Fibroblast of the conjunctiva (primary cell): ENCODE results near the gene TRERF1.
A peak's percentile ranks its signal among the peaks of the same experiment; 100 is the strongest.

Source experiments
- DNase-seq: peaks from one replicate; pipeline ENCODE4 v3.0.0-alpha.2; 2010; ENCODE audit warnings: low read depth

TRERF1 gene

DNA sequence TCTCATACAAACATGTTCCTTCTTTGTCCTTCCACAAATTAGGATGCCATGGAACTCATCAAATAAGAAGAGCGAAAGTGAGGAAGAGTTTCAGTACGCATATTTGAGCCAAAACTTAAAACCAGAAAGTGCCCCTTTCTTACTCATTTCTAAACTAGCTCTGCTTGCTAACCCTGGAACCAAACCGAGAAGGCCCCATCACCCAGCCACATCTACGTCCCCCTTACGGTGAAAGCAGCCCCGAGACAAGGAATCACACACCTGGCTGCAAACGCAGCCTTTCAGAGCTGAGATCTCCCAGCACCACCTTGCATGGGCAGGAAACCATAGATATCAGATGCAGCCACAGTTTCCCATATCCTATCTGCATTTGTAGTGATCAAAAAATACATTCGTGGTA, 28.5 kb downstream of the TRERF1 start:
- no peak for DNase-seq

DNA sequence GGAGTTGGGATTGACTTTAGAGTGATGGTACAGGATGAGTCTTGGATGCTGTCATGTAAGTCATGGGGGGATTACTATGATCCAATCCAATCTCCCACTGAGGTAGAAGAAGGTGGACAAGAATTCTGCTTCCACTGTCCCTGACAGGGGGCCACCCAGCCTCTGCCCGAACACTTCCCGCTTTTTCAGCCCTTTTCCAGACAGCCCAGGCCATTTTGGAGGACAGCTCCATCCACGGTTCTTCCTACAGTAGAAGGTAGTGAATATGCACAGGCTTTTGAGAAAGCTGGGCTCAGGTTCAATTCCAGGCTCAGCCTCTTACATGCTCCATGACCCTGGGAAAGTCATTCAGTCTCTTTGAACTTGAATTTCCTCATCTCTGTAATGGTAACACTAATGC, 31.0 kb downstream of the TRERF1 start:
- no peak for DNase-seq

DNA sequence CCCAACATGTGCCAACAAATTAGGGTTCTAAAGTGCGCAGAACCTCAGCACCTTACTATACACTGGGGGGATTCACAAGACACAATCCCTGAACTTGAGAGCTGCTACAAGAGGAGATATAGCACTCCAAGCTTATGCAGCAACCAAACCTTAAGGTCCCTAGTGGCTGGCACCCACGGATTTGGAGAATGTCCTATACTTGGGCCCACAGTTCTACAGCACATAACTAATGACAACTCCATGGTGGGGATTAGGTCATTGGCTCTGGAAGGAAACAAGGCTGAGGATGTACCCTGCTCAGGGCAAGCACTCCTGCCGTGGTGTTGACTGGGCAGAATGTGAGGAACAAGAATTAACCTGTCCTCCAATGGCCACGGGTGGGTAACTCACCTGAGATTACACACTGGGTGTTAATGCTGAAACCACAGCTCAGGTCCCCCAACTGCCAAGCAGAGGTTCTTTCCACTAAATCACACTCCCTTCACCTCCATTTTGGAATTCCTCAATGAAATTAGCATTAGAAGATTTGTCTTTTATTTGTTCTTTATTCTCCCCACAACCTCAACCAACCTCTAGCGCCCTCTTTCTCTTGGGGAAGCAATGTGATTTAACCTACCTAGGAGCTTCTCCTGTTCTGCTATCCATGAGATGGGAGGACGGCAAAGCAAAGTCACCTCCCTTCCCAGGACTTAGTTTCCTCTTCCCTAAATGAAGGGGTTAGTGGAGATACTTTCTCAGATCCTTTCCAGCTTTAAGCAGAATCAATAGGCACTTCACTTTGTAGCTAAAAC, 32.0 kb downstream of the TRERF1 start:
- DNase-seq, result no peak

DNA sequence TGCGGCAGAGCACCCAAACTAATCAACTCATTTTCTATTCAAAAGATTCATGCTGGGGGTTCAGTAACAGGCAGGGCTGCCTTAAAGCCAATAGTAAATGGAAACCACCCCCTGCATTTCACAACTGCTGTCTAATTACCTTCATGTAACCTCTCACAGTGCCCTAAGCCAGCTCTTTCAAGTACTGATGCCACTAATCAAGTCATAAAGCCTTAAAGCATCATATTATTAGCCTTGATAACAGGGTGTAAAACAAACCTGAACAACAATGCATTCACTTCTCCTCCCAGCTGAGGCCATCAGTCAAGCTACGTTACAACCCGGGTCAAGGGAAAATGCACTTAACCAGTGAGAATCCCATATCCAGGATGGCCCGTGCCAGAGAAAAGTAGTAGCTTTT, 33.0 kb downstream of the TRERF1 start:
- no peak for DNase-seq

DNA sequence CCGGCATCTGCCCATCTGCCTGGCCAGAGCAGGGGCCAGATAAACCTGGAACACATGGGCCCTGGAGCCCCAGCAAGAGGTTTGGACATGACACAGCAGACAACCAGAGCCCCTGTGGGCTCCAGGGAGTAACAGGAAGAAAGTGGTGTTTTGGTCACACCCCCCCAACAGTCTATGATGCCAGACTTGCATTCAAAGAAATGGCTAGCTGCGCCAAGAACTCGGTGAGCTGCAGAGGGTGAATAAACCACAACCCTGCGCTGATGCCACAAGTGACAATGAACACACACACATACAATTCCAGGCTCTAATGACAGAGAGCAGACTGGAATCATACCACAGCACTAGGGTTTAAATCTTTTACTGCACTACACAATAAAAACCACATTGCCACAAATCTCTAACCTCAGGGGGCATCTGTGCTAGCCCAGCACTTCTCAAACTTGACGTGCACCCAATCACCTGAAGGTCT, 34.0 kb downstream of the TRERF1 start:
- DNase-seq, result no peak

DNA sequence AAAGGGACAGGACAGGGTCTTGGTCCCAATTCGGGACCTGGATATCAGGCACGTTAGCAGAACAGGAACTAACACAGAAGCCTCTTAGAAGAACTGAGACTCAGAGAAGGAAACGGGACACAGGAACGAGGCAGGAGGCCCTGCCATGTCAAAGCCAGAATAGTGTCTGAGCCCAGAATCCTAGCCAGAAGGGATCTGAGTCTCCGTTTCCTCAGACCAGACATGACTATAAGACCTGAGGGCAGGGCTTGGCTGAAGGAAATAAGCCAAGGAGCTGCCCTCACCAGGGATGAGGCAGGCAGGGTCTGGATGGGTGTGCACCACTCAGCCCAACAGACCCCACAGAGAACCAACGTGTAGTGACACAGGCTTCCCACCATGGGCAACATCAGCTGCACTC, 40.3 kb downstream of the TRERF1 start:
- no peak for DNase-seq

DNA sequence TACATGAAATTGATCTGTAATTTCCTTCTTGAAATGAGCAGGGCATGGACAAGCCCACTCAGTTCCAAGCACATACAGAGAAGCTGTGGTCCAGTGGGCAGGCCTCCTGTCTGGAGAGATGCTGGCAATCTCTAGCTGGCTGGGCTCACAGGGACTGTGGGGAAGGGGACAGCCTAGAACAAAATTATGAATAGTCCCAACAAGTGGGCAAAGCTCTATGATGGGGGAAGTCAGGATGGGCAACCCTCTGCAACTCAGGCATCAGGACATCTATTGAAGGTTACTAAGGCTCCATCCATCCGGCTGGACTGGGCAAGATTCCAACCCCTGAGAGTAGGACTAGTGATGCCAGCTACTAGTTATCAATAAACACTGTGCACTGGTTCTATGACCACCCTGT, 40.9 kb downstream of the TRERF1 start:
- DNase-seq, result no peak

DNA sequence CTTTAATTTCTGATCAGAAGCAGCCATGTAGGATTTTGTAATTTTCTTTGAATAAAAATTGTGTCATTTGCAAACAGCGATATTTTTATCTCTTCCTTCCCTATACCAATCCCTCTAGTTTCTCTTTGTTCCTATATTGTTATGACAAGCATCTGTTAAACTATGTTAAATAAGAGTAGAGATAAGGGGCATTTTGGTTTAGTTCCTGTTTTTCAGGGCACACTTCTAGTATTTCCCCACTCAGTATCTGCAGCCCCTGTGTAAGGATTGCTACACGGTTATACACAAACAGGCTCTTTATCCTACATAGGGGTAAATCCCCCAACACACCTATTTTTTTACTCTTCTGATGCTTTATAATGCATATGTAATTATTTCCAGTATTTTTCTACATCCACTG, 42.1 kb downstream of the TRERF1 start:
- DNase-seq, result no peak

DNA sequence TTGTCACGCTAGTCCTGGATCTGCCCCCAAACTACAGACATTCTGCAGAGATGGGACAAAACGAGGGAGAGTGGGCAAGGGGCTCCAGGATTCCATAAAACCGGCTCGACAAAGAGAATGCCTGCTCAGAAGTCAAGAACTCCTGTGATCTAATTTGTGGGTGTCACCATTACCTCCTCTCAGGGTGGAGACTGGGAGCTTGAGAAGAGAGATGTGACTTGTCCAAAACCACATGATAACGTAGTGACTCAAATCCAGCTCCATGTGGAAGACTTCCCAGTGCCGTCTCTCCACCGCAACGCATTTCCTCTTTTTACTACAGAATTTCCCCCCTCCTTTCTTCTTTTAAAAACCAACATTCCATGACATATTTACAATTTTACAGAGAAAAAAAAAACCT, 44.3 kb downstream of the TRERF1 start:
- DNase-seq, result no peak

DNA sequence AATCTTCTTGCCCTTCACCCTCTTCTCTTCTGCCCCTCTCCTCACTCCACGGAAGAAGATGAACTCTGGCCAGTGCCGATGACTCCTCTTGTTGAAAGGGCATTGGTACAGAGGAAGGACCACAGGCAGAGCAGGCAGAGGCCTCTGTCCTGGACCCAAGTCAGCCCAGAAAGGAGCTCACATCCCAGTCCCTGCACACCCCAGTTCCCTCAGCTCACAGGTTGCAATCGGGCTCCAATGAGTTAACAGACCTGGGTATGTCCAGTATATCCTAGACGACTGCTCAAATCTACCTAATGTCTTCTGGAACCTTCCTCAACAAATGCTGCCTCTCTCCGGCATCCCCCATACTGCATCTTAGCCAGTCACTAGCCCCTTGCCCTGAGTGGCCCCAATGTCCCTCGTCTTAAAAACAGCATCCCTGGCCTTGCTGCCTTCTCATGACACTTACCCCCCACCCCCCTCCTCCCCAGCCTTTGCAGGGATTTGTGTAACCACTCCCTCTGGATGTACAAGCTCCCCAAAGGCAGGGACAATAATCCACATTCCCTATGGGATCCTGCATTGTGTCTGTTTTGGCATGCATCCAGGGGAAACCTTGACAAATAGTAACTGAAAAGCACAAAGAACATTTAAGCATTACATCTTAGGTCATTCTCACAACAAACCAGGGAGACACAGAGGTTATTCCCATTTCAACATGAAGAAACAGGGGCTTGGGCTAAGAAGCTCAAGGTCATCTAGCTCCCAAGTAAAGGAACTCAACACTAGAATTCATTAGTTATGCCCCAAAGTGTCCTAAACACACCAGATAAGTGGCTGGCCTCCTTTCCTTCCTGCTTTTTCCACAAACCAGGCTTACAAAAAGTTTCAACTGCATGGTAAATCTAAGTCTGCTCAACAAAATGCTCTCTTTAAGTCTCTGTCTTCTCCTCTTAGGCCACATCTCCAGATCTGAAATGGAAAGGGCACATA, 45.1 kb downstream of the TRERF1 start:
- no peak for DNase-seq

DNA sequence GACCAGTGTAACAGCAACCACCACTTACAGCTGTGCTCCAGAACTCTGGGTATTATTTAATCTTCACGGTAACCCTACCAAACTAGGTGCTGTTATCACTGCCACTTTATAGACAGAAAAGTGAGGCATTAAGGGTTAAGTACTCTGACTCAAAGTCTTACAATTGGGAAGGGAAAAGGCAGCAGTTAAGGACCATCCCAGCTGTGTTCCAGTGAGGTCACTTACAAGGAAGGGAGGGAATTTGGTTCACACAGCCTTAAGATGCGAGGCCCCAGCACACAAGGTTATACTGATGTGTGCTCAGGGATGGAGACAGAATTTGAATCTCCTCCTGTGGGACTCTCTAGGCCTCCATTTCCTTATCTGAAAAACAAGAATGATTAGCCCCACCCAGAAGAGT, 46.7 kb downstream of the TRERF1 start:
- DNase-seq, result peak; percentile 22

DNA sequence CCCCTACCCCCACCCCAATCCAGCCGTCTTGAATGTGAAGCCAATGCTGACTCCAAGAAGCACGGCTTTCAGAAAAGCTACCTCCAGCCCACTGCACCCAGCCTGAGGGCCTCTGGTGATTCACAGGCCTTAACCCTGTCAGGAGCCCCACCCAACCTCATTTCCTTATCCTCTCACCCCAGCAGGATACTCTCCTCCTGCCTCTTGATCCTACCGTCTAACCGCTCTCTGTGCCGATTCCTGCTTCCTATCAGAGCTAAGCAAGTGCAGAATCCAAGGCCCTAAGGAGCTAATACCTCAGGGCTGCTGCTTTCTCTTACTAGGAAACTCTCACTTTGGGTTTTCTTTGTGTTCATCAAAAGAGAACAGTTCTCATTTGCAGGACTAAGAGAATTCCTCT, 47.2 kb downstream of the TRERF1 start:
- peak; percentile 47 for DNase-seq

DNA sequence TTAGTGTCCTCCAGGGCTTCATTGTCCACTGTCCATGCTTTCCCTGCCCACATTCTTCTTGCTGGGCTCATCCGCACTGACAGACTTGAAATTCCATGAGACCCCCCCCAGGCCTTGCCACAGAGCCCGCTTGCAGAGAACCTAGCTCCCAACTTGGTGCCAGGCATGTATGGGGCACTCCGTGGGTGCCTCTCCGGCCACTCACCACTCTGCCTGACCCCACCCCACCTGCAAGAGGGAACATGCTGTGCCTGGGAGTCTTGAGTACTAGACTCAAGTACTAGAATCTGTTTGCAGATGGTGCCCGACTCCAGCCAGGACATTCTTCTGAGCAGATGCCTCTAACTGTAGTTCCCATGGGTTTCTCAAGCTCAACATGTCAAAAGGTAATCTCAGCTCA, 47.9 kb downstream of the TRERF1 start:
- no peak for DNase-seq

DNA sequence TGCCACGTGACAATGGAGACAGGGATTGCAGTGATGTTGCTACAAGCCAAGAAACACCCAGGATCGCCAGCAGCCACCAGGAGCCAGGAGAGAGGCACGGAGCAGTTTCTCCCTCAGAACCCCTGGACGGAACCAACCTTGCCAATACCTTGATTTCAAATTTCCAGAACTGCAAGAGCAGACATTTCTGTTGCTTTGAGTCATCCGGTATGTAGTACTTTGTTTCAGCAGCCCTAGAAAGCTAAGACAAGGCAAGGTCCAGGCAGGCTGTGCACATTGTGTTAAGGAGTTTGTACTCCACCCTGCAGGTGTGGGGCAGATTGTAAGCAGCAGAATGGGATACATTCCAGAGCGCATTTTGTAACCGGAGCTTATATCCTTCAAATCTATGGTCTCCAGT, 48.3 kb downstream of the TRERF1 start:
- DNase-seq, result no peak

DNA sequence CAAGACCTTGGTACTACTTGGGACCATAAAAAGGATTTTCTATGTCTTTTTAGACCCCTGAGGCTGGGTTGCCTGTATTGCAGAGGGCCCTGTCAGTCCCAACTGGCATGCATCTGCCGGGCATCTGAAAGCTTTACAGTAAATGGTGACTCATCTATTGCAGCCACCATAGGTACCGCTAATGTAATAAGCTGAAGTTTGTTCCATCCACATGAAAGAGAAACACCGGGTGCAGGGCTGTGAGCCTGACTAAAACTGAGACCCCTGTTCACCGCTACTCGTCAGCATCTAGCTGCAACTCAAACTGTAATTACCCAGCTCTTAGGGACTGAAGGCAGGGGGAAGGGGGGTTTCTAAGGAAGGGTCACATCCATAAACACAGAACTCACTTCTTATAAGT, 49.5 kb downstream of the TRERF1 start:
- DNase-seq, result no peak

DNA sequence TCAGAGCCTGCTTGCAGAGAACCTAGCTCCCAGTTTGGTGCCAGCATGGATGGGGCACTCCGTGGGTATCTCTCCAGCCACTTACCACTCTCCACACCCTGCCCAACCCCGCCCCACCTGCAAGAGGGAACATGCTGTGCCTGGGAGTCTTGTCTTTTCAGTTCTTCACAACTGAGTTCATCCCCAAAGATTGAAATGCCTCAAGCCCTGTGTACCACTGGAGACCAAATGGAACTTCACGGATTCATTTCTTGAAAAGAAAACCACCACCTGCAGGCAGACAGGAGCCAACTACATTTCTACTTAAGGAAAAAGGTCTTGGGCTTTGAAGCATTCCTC, 50.1 kb downstream of the TRERF1 start:
- no peak for DNase-seq

DNA sequence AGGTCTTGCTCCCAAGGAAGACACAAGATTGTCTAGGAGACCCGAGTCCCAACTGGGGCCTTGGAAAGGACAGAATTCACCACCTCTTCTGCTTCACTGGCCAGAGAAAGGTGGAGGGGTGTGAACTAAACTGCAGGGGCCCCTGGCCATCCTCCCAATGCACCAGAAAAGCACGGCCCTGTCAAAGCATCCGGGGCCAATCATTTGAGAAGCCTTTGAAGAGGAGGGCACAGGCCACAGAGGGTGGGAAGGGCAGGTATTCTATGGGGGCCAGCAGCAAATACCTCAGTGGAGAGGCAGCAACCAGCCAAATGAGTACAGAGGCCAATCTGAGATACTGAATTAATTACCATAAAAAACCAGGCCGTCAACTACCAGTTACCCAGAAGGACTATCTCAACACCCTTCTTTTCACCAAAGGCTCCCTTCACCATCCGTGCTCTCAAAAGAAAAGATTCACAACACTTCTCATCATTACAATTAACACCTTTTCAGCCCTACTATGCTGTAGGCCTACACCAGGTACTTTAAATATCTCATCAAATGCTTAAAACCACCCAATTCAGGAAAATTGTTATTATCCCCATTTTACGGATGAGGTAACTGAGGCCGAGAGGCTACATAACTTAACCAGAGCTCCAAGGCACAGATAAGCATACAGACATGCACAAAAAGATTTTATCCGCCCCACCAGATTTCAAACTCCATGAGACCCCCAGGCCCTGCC, 50.7 kb downstream of the TRERF1 start:
- DNase-seq, result no peak

DNA sequence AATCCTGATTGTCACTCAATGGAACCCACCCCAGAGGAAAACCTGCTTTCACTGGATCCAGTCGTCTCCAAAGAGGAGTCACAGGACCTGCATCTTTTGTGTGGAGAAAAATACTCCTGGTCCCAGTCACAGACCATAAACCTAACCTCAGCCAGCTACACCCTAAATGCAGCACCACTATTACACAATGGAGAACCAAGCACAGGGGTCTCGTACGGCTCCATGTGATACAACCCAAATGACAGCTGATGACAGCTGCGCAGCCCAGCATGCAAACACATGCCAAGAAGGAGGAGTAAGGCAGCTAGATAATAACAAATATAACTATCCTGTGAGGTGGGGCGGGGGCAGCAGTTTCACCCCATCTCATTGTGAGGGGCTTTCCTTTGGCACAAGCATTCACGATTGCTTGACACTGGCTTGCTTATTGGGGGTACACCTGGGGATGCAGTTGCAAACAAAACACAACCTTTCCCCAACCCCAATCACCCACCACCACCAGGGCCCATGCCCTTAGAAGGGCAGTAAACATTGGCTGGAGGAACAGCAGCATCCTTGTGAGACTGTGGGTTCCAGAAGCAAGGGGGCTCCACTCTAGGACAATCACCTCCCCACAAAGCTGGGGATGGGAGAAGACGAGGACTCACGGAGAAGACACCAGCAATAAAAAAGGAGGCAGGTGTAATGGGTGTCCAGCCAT, 51.5 kb downstream of the TRERF1 start:
- DNase-seq, result no peak

DNA sequence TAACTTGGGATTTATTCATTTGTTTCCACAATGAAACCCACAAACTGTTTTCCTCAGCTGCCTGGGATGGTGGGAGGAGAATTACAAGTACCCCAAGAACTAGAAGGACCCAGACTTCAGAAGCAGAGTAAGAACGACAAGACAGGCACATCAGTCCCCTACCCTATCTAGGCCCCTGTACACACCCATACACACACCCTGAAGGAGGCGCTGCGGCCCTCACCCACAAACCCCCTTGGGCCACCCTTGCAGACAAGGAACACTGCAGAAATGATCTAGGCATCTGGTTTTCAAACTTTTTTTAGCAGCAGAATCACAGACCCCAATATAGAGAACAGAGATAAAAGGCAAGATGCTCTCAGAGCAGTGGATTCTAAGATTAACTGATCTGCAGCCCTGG, 55.0 kb downstream of the TRERF1 start:
- DNase-seq, result no peak

DNA sequence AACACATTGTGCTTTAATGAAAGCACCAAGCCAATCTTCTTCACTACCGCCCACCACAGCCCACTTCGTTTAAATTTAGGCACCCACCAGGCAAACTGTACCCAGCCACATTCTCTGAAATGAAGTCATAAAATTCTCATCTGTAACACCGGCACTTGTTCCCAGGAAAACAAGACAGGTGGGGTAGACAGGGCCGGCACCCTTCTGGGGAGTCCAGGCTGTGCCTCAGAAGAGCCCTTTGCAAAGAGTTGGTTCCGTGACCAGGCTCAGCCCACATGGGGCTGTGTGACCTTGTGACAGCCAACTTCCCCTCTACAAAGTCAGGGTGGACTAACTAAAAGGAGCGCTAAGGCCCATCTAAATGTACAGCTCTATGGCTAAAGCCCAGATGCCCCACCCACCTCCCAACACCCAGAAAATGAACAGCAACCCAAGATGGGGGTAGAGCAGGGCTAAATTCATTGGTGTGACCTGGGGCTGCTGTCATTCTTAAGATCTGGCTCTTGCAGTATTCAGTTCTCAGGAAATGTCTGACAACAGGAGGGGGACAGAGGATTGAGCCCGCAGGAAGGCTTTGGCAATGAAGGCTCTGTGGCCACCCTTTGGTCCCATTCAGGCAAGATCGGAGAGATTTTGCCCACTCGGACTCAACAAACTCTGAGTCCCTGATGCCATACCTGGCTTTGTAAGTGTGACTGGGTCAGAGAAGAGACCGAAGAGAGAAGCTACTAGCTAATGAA, 56.7 kb downstream of the TRERF1 start:
- no peak for DNase-seq

DNA sequence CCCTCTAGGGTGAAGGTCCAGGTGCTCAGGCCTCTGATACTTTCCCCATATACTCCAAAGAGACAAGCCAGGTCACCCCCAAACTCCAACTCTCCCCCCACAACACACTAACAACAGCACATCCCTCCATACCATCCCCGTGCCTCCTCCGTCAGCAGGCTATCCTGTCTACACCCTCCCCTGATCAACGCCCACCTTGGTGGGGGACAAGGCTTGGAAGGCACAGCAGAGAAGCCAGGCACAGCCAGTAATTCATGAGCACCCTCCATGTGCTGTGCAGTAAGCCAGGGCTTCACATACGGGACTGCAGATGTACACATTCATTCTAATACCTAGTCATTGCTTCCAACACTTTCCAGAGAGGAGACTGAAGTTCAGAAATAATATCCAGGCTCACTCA, 57.6 kb downstream of the TRERF1 start:
- no peak for DNase-seq
